SH-SY5Y (cell line): ENCODE results near the gene BMS1.

Experiments
- GATA2 ChIP-seq: IDR thresholded peaks from 2 replicates; pipeline ENCODE4 v1.6.1; 2011; ENCODE audit warnings: mild to moderate bottlenecking, low read depth, low read length
- GATA3 ChIP-seq: IDR thresholded peaks from 2 replicates; pipeline ENCODE4 v1.6.1; 2011; ENCODE audit warnings: low read depth, mild to moderate bottlenecking, low read length, moderate library complexity

GRCh38 chr10:42754155-42755027 is 28.2 kb upstream of the BMS1 start:
- no peak for TF ChIP-seq GATA3
- TF ChIP-seq GATA2, result no peak
